GOT3 (cell line): ENCODE measurements around the gene GNL3.
"Not testable (repeated sequence)": the region's sequence is repeated elsewhere in the genome, so short reads cannot be mapped to it uniquely, and the experiment has no call there.

Experiments used
- DNase-seq: peaks from one replicate; lab custom pipeline; 2025; ENCODE audit warnings: mixed read lengths; lab: John Stamatoyannopoulos, UW

The GNL3 gene, protein sequence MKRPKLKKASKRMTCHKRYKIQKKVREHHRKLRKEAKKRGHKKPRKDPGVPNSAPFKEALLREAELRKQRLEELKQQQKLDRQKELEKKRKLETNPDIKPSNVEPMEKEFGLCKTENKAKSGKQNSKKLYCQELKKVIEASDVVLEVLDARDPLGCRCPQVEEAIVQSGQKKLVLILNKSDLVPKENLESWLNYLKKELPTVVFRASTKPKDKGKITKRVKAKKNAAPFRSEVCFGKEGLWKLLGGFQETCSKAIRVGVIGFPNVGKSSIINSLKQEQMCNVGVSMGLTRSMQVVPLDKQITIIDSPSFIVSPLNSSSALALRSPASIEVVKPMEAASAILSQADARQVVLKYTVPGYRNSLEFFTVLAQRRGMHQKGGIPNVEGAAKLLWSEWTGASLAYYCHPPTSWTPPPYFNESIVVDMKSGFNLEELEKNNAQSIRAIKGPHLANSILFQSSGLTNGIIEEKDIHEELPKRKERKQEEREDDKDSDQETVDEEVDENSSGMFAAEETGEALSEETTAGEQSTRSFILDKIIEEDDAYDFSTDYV

GRCh38 chr3:52685709-52686691 lies at the start of gene GNL3, which contains the start of gene PBRM1:
Gene GNL3, plus strand, starts transcription at chr3:52686032. Its CDS starts 61 bp downstream, at chr3:52686093.
Gene PBRM1, minus strand, starts transcription at chr3:52685913.
- DNase-seq = peak; percentile 79

DNA sequence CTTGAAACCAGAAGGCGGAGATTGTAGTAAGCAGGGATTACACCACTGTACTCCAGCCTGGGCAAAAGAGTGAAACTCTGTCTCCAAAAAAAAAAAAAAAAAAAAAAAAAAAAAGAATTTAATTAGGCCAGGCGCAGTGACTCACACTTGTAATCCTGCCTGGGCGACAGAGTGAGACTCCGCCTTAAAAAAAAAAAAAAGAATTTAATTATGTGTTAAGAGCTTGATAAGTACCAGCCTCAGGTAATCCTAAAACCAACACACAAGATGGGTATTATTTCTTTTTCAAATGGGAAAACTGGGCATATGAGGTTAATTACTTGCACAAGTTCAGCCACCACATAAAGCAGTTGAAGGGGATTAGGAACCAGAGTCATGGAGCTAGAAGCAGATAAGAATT lies 49.2 kb upstream of the GNL3 start:
- DNase-seq = no peak

GRCh38 chr3:52645549-52645948 lies 40.3 kb upstream of the GNL3 start:
- no peak for DNase-seq

GRCh38 chr3:52649461-52650210 lies 36.2 kb upstream of the GNL3 start:
- no peak for DNase-seq

DNA sequence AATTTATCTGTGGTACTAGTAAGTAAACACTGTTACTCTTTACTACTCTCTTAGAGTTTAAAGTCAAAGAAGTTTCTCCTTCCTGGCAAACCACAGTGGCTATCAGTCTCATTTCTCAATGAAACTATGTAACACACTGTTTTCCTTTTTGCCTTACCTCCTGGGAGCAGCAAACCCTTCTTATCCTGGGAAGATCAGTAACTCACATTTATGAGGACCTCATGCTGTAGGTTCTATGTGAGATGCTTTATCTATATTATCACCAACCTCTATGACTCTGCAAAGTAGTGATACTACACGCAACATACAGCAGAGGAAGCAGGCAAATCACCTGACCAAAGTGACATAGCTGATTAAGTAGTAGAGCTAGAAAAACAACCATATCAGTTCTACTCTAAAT lies 35.4 kb upstream of the GNL3 start:
- no peak for DNase-seq

DNA sequence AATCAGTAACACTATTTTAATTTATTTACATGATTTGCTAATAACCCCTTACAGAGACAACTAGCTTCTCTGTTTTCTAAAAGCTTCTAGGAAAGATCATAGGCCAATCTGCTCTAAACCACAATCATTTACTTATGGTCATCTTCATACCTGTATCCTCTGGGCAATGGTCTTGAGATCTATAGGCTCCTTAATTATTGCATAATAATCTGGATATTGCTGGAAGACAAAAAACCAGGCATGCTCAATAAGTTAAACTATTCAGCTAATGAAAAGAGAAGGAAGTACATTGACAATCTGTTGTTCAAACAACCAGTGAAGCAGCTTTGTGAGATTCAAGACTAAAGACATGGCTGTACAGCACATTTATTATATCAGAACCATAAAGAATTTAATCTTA lies 34.2 kb upstream of the GNL3 start:
- DNase-seq = no peak

GRCh38 chr3:52655895-52656294 lies 29.9 kb upstream of the GNL3 start:
- no peak for DNase-seq

DNA sequence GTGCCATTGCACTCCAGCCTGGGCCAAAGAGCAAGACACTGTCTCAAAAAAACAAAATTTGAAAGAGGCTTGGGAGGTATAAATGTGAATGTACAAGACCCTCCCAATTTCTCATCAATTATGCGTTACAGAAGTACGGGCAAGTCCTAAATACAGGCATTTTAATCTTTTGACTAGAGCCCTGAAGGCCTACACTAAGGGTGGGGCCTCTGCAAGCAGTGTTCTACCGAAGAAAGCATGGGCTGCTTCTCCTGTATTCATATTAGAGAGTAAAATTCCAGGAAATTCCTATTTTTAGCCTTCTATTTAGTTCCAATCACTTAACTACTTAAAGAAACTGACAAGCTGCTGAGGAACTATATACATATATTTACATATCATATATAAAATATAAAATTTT lies 25.8 kb upstream of the GNL3 start:
- DNase-seq = no peak

DNA sequence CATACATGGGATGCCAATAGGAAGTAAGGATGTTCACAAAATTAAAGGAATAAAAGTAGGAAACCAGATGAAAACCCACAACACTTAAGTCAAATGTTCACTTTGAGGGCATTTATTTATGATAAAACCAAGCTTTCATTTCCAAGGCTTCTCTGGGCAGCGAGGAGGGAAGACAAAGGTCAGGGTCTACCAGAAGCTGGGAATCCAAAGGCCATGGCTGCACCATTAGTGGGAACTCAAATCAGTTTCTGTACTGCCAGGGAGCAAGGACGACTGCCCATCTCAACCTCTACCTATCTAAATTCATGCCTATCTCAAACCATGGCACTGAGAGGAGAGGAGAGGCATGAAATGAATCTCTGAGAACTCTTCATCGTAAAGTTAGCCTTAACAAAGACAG lies 22.7 kb upstream of the GNL3 start:
- no peak for DNase-seq

DNA sequence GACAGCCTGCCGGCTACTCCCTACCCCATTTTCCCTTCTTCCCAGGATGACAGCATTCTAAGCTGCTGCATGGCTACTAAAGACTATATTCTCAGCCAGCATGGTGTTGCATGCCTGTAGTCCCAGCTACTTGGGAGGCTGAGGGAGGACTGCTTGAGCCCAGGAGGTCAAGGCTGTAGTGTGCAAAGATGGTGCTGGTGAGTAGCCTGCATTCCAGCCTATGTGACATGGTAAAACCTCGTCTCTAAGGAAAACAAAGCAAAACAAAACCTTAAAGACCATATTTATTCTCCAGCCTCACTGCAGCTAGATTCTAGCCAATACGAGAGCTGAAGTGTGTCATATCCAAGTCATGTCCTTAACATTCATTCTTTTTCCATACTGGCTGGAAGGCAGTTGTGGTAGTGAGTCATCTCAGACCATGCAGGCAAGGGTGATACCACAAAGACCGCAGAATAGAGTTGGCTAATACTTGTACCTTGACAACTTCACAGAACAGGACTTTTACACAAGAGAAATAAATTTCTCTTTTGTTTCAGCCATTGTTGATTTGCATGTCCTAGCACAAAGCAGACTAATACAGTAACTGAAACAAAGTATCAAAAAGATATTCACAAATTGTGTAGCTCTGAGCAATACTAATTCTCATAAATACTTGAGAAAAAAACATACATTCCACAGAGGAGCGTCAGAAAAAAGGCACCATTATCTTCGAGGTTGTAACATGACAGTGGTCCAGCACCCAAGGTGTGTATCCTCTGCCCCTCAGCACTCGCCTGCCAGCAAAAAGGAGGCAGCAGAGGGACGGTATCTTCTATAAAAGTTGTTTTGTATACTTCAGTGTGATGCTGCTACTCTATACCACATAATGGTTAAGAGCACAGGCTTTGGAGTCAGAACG lies 15.0 kb upstream of the GNL3 start:
- DNase-seq = peak; percentile 68

GRCh38 chr3:52671676-52672075 lies 14.2 kb upstream of the GNL3 start:
- no peak for DNase-seq

DNA sequence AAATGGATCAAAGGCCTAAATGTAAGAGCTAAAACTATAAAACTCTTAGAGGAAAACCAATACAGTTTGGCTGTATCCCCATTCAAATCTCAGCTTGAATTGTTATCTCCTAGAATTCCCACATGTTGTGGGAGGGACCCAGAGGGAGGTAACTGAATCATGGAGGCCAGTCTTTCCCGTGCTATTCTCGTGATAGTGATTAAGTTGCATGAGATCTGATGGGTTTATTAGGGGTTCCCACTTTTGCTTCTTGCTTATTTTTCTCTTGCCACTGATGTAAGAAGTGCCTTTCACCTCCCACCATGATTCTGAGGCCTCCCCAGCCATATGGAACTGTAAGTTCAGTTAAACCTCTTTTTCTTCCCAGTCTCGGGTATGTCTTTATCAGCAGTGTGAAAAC lies 9.6 kb upstream of the GNL3 start:
- not testable (repeated sequence) for DNase-seq

DNA sequence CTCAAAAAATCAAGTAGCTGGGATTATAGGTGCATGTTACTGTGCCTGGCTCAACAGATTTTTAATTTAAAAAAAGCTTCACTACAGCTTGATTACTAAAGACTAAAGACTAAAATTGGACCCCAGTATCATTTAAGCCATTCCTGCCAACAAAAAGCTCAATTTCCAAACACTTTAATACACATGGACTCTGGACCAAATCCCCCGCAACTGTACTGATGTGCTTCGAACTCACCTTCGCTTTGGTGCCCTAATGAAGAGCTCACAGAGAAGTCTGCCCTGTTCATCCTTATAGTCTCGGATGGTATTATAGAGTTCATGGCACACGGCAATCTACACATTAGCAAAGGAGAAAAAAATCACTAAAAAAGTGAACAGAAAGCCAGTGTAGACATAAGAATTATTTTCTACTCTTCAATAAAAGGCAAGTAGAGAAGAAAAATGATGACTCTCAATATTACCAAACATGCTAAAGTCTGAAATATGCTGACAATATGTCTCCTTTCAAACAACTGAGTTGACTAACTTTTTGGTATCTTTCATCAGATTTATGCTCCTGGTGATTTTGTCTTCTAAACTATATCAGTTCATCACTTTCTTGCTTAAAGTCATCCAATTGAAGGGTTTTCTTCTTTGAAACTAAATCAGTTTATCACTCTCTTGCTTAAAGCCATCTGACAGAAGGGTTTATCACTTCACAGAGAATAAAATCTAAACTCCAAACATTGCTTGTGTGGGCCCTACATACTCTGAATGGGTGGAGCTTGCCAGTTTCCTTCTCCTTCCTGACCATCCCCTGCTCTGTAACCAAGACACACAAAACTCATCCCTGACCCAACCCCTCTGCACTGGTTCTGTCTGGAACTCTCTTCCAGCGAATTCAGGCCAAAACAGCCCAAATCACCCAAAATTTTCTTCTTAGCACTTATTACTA lies 7.3 kb upstream of the GNL3 start:
- no peak for DNase-seq

DNA sequence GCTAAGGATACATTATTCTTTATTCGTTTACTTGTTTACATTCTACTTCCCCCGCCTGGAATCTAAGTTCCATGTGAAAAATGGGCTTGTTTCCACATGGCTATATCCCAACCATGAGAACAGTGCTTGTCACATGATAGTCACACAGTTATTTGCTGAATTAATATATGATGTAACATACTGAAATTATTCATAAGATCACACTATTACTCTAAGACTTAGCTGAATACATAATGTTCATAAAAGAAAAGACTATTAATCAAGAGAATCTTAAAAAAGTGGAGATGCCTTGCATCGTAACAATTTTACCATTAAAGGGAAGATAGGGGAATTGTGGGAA lies 6.7 kb upstream of the GNL3 start:
- no peak for DNase-seq

DNA sequence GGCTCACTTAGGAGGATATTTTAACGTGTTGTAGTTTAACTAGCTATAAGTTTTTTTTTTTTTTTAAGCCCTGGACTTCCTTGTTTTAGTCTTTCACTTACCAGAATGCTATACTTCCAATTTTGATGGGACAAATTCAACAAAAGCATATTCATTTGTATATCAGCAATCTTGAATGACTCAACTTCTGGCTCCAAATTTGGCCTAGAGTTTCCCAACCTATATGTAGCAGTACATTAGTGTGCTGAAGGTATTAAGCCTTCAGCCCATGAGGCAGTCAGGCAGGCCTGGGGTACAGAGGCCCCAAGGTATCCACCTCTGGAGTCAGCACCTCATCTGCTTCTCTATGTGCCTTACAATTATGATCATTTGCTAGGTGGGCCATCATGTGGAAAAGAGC lies 6.0 kb upstream of the GNL3 start:
- DNase-seq = no peak

- no peak for DNase-seq
Observed at GRCh38 chr3:52681596-52681995, 4.2 kb upstream of the GNL3 start.

DNA sequence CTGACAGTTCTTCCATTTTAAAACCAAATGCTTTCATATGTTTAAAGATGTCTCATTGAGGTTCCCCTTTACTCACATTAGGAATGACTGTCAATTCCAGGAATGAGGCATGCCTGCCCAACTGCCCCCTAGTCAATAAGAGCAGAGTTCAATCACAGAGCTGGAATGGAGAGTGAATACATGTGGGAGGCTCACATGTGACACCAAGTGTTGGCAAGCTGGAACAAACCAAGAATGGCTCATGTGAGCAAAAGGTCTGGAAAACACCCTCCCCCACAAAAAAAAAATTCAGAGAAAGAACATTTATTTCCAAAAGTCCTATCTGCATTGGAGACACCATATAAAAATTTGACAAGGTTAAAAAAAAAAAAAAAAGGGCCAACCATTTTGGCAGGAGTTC lies 3.8 kb upstream of the GNL3 start:
- DNase-seq = no peak

DNA sequence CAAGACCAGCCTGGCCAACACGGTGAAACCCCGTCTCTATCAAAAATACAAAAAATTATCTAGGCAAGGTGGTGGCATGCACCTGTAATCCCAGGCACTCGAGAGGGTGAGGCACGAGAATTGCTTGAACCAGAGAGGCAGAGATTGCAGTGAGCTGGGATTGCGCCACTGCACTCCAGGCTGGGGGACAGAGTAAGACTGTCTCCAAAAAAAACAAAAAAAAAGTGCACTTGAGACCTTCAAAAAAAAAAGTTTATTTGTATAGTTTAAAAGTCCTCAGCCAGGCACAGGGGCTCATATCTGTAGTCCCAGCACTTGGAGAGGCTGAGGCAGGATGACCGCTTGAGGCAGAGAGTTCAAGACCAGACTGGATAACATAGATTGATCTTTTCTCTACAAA lies 2.2 kb upstream of the GNL3 start:
- no peak for DNase-seq

GRCh38 chr3:52684184-52684583 lies 1.6 kb upstream of the GNL3 start:
- DNase-seq = no peak

DNA sequence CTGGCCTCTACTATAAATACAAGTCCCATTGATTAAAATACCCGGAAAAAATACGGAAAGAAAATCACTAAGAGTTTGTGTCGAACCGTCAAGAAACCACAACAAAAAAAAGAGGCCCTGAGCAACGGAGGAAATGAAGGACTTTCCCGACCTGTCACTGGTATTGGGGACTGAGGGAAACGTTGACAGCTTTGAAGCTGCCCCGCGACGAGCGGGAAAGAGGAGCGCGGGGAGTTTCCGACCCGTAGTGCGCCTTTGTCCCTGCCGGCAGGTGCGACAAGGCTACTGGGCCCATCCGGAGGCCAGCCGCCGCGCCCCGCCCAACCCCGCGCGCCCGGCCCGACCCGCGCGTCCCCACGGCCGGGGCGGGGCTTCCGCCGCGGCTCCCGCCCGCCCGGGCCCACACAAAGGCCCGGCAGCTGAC lies 535 bp upstream of the GNL3 start:
- DNase-seq = peak; percentile 78
